Spinal cord (tissue), 10 donors: Measurements from ENCODE around the gene AHI1. TPM values are rescaled to one million over a fixed set of nuclear protein-coding genes. Genes with fewer than 3 reads are reported as not detected.

Source experiments
- DNase-seq, 6 donors: peaks; one replicate each; pipeline versions ENCODE4 v3.0.0 to v3.0.0-alpha.2; 2013 to 2015; ENCODE audit warnings: low spot score in 6 of 6, low read depth in 4 of 6
- H3K27ac ChIP-seq: one replicate; pipeline ENCODE4 v1.5.1; 2013; ENCODE audit warnings: low read depth, low read length, control low read depth
- H3K27me3 ChIP-seq: one replicate; pipeline ENCODE4 v1.6.1; 2013; ENCODE audit warnings: low read length; ENCODE audit not compliant: control insufficient read depth, insufficient read depth
- H3K36me3 ChIP-seq: one replicate; pipeline ENCODE4 v1.6.1; 2013; ENCODE audit warnings: low read length; ENCODE audit not compliant: control insufficient read depth, insufficient read depth
- H3K4me1 ChIP-seq: one replicate; pipeline ENCODE4 v1.6.1; 2013; ENCODE audit warnings: low read length; ENCODE audit not compliant: control insufficient read depth, insufficient read depth
- H3K4me3 ChIP-seq: one replicate; pipeline ENCODE4 v1.5.1; 2013; ENCODE audit warnings: low read depth, low read length, control low read depth
- H3K9me3 ChIP-seq: one replicate; pipeline ENCODE4 v1.6.1; 2013; ENCODE audit warnings: low read length; ENCODE audit not compliant: control insufficient read depth, insufficient read depth
- WGBS: methylation state at CpG from one replicate; pipeline ENCODE4 v1.1.5; 2013; ENCODE audit warnings: missing lambda C conversion rate; ENCODE audit not compliant: insufficient coverage; 5-methylcytosine and 5-hydroxymethylcytosine counted together
- polyA plus RNA-seq, 2 donors: library from polyadenylated mRNA; unstranded; fragments of 120-200 nt; gene quantifications; one replicate each; pipeline ENCODE4 v1.2.1, GENCODE V29; 2013; ENCODE audit not compliant: insufficient read length in 2 of 2
- total RNA-seq, 2 donors: library from RNA; depleted of rRNA in 1 of 2; stranded (reverse); fragments of 120-200 nt in 1 of 2; fragments of >200 nt in 1 of 2; gene quantifications; one replicate each; pipeline versions ENCODE4 v1.2.3 to v1.2.4, GENCODE V29; 2013 to 2014
- donor health status: healthy.

The AHI1 gene
- total and polyA plus RNA-seq, 4 donors = 57.7 to 131 (median 85.2) TPM

- Histone ChIP-seq H3K4me3 (no peak overlapping the region), H3K27ac (no peak overlapping the region), H3K9me3 (no peaks in the 10 kb centered on the region), H3K27me3 (no peaks in the 10 kb centered on the region), H3K36me3 (peaks cover 2% of the 10 kb centered on the region), H3K4me1 (no peaks in the 10 kb centered on the region)
- no peak for DNase-seq
- no CpG with 5 or more reads among the region's 2 CpGs for WGBS
These were observed 86.7 kb downstream of the AHI1 start for GRCh38 chr6:135410856-135411255.

- WGBS = no CpG with 5 or more reads among the region's 3 CpGs
- no peaks in the 10 kb centered on the region for H3K27me3 ChIP-seq
- H3K4me1 ChIP-seq = no peaks in the 10 kb centered on the region
- no peak overlapping the region for H3K27ac ChIP-seq
- H3K36me3 ChIP-seq = peaks cover 3% of the 10 kb centered on the region
- H3K9me3 ChIP-seq = no peaks in the 10 kb centered on the region
- no peak overlapping the region for H3K4me3 ChIP-seq
- DNase-seq = no peak
These were observed 94.0 kb downstream of the AHI1 start for GRCh38 chr6:135403584-135403983.

- no CpG with 5 or more reads among the region's 1 CpG for WGBS
- no peak overlapping the region for H3K4me3 ChIP-seq
- H3K9me3 ChIP-seq = no peaks in the 10 kb centered on the region
- peaks cover 3% of the 10 kb centered on the region for H3K36me3 ChIP-seq
- no peak overlapping the region for H3K27ac ChIP-seq
- no peak for DNase-seq
- H3K27me3 ChIP-seq = no peaks in the 10 kb centered on the region
- no peaks in the 10 kb centered on the region for H3K4me1 ChIP-seq
These were observed 95.2 kb downstream of the AHI1 start for GRCh38 chr6:135402311-135402710.

DNA sequence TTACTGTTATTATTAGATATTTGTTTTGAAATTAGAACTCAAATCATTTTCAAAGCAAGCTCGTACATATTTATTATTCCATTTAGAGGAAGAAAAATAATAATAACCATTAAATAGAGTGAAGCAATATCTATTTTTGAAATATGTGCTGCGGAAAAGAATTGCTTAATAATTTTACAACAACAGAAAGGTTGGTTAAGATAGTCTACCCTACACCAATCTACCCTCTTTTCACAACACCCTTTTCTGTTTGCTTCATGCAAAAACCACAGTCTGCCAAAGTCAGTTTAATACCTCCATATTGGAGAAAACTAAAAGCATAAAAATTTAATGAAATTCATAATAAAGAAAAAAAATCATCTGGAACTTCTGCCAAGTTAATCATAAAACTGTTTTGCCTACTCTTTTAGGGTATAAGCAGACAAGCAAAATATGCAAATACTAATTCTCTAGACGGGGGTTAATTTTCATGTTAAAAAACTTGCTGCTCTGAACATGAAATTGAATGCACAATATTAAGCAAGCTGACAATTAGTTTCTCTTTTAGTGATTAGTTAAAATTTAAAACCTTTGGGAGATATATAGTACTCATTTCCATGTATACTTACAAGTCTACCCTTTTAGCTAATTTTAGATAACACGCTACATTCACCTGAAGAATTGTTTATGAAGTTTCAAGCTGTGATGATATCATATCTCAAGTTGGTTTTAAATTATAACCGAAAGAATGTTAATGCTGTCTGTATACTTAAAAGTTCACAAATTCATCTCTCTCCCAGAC, 100.2 kb downstream of the AHI1 start:
- no peaks in the 10 kb centered on the region for H3K4me1 ChIP-seq
- WGBS = no CpG with 5 or more reads among the region's 5 CpGs
- H3K36me3 ChIP-seq = no peaks in the 10 kb centered on the region
- no peaks in the 10 kb centered on the region for H3K9me3 ChIP-seq
- DNase-seq = peak in 1 of 6 donors; percentile 69
- no peak overlapping the region for H3K27ac ChIP-seq
- H3K27me3 ChIP-seq = no peaks in the 10 kb centered on the region
- no peak overlapping the region for H3K4me3 ChIP-seq

DNA sequence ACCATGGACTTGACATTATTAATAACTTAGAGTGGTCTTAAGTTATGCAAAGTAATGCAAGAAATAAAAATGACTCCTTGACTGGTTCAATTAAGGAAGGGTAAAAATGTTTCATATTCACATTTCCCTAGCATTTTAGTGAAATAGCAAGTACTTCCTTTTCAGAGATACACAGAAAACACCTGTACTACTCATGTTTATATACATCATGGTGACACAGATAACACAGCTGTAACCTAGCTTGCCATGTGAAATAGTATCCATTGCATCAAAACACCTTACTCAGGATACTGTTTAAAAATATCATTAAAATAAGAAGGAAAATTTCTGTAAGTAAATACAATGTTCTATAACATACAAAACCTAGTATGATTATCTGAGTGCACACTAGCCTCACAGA, 102.4 kb downstream of the AHI1 start:
- no peak for DNase-seq
- Histone ChIP-seq H3K9me3 (no peaks in the 10 kb centered on the region), H3K36me3 (no peaks in the 10 kb centered on the region), H3K27ac (no peak overlapping the region), H3K27me3 (no peaks in the 10 kb centered on the region), H3K4me3 (no peak overlapping the region), H3K4me1 (no peaks in the 10 kb centered on the region)

DNA sequence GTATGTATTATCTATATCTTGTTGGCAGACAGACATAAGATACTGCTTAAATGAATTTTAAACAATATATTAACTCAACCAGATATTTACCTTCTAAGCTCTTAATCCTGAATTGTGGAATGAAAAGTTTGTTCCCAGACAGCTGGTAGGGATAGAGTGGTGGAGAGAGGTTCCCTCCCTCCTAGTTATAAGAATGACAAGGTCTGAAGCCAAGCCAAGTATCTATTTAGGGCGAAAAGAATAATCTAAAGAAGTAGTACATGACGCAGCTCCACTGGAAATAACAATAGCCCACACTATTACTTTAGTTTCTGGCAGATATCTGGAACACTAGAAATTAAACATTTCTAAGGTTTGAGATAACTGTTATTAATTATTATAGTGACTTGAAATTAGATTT, 104.3 kb downstream of the AHI1 start:
- Histone ChIP-seq H3K9me3 (no peaks in the 10 kb centered on the region), H3K27ac (no peak overlapping the region), H3K27me3 (no peaks in the 10 kb centered on the region), H3K4me1 (no peaks in the 10 kb centered on the region), H3K4me3 (no peak overlapping the region), H3K36me3 (peaks cover 3% of the 10 kb centered on the region)
- WGBS = no CpG with 5 or more reads among the region's 2 CpGs
- no peak for DNase-seq

DNA sequence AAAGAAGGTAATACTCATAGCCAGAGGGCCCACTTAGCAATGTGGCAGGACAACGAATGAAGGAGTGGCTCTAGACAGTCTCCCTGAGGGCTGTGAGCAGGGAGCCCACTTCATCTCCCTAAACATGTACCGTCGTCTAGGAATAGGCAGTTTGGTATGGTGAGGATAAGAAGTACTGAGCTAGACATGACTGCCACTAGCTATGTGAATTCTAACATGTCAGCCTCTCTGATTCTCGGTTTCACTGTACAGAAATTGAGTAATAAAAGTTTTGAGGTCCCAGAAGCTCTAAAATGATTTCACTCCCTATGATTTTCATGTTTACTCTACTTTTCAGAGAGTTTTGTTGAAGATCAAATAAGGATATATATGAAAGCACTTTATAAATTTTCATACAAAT, 107.1 kb downstream of the AHI1 start:
- H3K4me3 ChIP-seq = no peak overlapping the region
- H3K27ac ChIP-seq = no peak overlapping the region
- no peaks in the 10 kb centered on the region for H3K4me1 ChIP-seq
- peaks cover 3% of the 10 kb centered on the region for H3K36me3 ChIP-seq
- H3K27me3 ChIP-seq = no peaks in the 10 kb centered on the region
- H3K9me3 ChIP-seq = no peaks in the 10 kb centered on the region
- no peak for DNase-seq
- no CpG with 5 or more reads among the region's 4 CpGs for WGBS

DNA sequence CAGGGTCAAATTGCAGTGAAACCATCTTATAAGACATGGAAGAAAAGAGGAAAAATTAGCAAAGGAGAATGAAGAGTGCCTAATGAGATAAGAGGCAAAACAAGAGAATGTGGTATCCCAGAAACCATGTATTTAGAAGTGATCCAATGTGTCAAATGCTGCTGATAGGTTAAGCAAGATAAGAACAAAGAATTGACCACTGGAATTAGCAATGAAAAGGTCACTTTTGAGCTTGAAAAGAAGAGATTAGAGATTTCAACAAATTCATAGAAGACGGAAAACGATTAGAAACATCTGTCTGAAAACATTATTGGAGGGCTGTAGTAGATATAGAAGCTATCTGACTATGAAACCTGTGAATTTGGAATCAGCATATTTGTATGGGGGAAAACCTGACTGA, 112.2 kb downstream of the AHI1 start:
- WGBS = 82% methylated on average over 2 of the region's 2 CpGs
- Histone ChIP-seq H3K27me3 (no peaks in the 10 kb centered on the region), H3K27ac (no peak overlapping the region)

GRCh38 chr6:135383766-135384165, 113.8 kb downstream of the AHI1 start:
- no peaks in the 10 kb centered on the region for H3K4me1 ChIP-seq

More for the DNA sequence above, 112.2 kb downstream of the AHI1 start:
- Histone ChIP-seq H3K9me3 (no peaks in the 10 kb centered on the region), H3K4me1 (no peaks in the 10 kb centered on the region), H3K4me3 (no peak overlapping the region), H3K36me3 (peaks cover 3% of the 10 kb centered on the region)
- DNase-seq = no peak

GRCh38 chr6:135383301-135383700, 114.2 kb downstream of the AHI1 start:
- Histone ChIP-seq H3K4me1 (no peaks in the 10 kb centered on the region), H3K4me3 (no peak overlapping the region), H3K27ac (no peak overlapping the region), H3K27me3 (no peaks in the 10 kb centered on the region), H3K9me3 (no peaks in the 10 kb centered on the region), H3K36me3 (no peaks in the 10 kb centered on the region)
- DNase-seq = no peak
- WGBS = 100% methylated on average over 1 of the region's 2 CpGs

More at GRCh38 chr6:135383766-135384165, 113.8 kb downstream of the AHI1 start:
- H3K9me3 ChIP-seq = no peaks in the 10 kb centered on the region
- H3K36me3 ChIP-seq = peaks cover 1% of the 10 kb centered on the region
- H3K4me3 ChIP-seq = no peak overlapping the region
- whole genome bisulfite sequencing = no CpG with 5 or more reads among the region's 3 CpGs
- H3K27ac ChIP-seq = no peak overlapping the region
- DNase-seq = no peak
- H3K27me3 ChIP-seq = no peaks in the 10 kb centered on the region
